K562 treated with DMSO at 1 percent for 4 hours (cell line): ENCODE data around the gene SYNGR2. TPM values are rescaled to one million over a fixed set of nuclear protein-coding genes. Genes with fewer than 3 reads are reported as not detected.

ENCODE experiments used
- total RNA-seq: library from RNA; unstranded; fragments of 300-600 nt; gene quantifications from 2 replicates; pipeline ENCODE4 v1.2.3, GENCODE V29; 2022; ENCODE audit not compliant: insufficient read depth

The SYNGR2 gene, protein sequence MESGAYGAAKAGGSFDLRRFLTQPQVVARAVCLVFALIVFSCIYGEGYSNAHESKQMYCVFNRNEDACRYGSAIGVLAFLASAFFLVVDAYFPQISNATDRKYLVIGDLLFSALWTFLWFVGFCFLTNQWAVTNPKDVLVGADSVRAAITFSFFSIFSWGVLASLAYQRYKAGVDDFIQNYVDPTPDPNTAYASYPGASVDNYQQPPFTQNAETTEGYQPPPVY
- total RNA-seq: 121 and 125 TPM in 2 replicates

DNA sequence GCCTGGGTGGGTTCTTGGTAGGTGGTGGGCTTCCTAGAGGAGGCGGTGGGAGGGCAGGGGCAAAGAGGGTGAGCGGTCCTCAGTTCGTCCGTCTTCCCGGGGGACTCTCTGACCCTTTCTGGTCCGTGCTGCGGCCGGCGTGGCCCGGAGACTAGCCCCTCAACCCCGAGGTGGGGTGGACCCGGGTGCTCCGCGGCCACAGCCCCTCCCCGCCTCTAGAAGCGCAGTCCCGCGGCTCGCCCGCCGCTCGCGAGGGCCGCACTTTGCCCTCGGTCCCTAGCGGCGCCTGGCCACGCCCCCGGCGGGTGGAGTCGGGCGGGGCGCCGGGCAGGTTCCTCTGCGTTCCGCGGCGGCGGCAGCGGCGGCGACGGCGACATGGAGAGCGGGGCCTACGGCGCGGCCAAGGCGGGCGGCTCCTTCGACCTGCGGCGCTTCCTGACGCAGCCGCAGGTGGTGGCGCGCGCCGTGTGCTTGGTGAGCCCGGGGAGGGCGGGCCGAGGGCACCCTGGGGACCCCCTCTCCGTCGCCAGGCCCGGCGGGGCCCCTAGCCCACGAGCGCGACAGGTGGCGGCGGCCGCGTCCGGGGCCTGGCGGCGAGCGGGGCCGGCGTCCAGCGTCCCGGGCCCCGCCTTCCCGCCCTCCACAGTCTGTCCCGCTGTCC lies at the start of gene SYNGR2:
SYNGR2 (plus strand) TSS at position 340 of the 661 bp plus-strand sequence; CDS start at position 376, 36 bp downstream.

DNA sequence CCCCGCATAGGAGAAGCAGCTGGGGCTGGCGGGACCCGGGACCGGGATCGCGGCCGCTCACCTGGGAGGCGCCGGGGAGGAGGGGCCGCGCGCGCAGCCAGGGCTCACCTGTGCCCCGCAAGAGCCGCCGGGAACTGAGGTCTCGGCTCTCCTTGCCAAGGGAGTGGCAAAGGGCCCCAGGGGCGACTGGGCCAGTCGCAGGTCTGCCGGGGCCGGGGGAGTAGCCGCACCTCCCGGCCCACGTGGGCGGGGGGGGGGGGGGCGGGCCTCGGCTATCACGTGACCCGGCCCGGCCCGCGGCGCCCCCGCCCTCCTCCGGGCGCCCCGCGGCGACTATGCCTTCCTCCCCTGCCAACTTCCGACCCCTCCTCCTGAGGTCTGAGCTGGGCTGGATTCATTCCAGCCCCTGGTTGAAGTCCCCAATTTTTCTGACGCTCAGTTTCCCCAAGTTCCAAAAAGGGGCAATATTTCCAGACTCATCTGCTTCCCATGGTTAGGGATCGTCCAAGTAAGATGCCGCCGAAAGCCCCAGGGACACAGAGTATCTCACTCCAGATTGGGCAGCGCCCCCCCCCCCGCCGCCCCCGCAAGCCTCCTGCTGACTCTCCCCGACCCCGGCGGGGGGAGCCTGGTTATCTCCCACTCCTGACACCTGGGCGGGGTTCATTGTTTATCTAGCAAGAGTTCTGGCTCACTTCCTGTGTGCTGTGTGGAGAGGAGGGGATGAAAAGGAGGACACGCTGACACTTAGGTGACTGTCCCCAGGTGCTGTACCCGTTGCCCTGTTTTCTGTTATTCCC lies 39.6 kb upstream of the SYNGR2 start, which contains the start of gene TMC6:
TMC6 (minus strand) TSS at position 205 of the 800 bp plus-strand sequence. CDS start 1,923 bp downstream, outside the sequence.

DNA sequence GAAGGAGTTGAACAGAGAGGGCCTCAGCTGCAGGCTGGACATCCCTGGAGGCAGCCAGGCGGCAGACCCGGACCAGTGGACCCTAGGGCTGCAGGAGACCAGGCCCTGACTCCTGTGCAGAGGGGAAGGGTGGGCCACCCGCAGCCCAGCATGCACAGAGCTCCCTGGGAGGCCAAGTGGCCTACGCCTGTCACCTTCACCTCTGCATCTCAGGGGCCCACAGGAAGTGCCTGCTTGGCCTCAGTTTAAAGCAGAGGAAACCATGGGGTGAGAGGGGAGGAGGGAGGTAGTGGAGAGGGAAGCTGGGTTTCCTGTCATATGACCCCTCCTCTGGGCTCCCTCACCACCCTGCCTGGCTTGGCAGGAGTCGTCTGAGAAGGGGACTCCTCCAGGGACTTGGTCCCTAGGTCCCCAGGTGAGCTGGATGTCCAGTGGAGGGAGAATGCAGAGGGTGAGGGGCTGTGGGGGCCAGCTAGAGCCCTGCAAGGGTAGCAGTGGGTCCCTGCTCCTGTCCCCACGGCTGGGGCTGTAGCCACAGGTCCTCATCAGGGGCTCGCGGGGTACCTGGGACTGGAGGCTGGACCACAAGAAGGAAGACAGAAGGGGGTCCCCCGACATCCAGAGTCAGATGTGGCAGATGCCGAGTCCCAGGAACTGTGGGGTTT lies 37.8 kb upstream of the SYNGR2 start, which contains the start of gene TMC8:
TMC8 (plus strand) TSS at position 335 of the 665 bp plus-strand sequence. CDS start 818 bp downstream, outside the sequence.

DNA sequence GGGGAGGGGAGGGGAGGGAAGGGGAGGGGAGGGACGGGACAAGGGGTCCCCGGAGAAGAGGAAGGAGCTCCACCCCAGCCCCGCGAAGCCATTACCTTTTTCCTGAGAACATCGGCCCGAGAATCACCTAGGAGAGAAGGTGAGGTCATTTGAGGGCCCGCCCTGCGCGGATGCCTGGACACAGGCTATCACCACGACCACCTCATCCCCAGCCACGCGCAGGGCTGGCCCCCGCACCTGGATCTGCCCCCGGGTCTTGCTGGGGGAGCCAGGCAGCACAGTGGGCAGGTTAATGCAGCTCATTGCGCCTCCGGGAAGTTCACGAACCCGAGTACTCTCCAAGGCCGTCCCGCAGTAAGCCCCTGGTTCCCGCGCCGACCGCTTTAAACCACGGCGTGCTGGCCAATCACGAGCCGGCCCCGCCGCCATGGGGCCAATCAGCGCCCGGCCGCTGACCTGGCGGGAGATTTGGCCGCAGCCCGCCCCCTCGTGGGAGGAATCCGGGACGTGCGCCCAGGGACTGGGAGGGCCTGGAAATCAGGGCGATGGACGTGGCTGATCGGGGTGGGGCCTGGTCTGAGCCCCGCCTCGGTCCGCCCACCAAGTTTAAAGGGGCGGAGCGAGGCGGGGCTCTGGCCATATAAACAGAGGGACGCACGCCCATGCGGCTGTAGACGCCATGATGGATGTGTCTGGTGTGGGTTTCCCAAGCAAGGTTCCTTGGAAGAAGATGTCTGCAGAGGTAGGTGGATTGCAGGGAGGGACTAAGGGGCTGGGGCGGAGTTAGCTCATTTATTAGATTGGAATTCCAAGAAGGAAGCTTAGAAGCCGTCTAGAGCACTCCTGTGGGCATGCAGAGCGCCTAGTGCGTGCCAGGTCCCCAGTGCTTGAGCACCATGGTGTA lies 18.6 kb downstream of the SYNGR2 start, which contains the start of the genes AFMID and TK1:
AFMID (plus strand) TSS at position 671 of the 904 bp plus-strand sequence; CDS start at position 680, 9 bp downstream.
TK1 (minus strand) TSS at position 361 of the 904 bp plus-strand sequence; CDS start at position 303, 58 bp downstream.

DNA sequence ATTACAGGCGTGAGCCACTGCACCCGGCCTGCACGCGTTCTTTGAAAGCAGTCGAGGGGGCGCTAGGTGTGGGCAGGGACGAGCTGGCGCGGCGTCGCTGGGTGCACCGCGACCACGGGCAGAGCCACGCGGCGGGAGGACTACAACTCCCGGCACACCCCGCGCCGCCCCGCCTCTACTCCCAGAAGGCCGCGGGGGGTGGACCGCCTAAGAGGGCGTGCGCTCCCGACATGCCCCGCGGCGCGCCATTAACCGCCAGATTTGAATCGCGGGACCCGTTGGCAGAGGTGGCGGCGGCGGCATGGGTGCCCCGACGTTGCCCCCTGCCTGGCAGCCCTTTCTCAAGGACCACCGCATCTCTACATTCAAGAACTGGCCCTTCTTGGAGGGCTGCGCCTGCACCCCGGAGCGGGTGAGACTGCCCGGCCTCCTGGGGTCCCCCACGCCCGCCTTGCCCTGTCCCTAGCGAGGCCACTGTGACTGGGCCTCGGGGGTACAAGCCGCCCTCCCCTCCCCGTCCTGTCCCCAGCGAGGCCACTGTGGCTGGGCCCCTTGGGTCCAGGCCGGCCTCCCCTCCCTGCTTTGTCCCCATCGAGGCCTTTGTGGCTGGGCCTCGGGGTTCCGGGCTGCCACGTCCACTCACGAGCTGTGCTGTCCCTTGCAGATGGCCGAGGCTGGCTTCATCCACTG lies 45.8 kb downstream of the SYNGR2 start, which contains the start of gene BIRC5:
BIRC5 (plus strand) TSS at position 238 of the 690 bp plus-strand sequence; CDS start at position 302, 64 bp downstream.

Other genes with a start within 250 kb of the SYNGR2 start
- 2.3 and 3.6 TPM in 2 replicates for gene TNRC6C, start 209.9 kb upstream of the SYNGR2 start, total RNA-seq
- gene TMC6, start 39.8 kb upstream of the SYNGR2 start, total RNA-seq: 122 and 137 TPM in 2 replicates
- gene TMC8, start 37.8 kb upstream of the SYNGR2 start, total RNA-seq: 2.2 and 2.9 TPM in 2 replicates
- gene C17orf99, start 22.2 kb upstream of the SYNGR2 start, total RNA-seq: 3.4 and 4.2 TPM in 2 replicates
- 368 and 374 TPM in 2 replicates for gene TK1, start 18.5 kb downstream of the SYNGR2 start, total RNA-seq
- gene AFMID, start 18.8 kb downstream of the SYNGR2 start, total RNA-seq: 57.0 and 66.8 TPM in 2 replicates
- 77.0 and 79.1 TPM in 2 replicates for gene BIRC5, start 45.7 kb downstream of the SYNGR2 start, total RNA-seq
- not detected in 2 replicates for gene TMEM235, start 63.0 kb downstream of the SYNGR2 start, total RNA-seq
- gene SOCS3, start 191.5 kb downstream of the SYNGR2 start, total RNA-seq: 8.5 and 13.2 TPM in 2 replicates
- 26.9 and 36.2 TPM in 2 replicates for gene PGS1, start 210.1 kb downstream of the SYNGR2 start, total RNA-seq